Measurements from ENCODE around the gene SNX5.
A peak's percentile ranks its signal among the peaks of the same experiment; 100 is the strongest.

SNX5 gene

DNA sequence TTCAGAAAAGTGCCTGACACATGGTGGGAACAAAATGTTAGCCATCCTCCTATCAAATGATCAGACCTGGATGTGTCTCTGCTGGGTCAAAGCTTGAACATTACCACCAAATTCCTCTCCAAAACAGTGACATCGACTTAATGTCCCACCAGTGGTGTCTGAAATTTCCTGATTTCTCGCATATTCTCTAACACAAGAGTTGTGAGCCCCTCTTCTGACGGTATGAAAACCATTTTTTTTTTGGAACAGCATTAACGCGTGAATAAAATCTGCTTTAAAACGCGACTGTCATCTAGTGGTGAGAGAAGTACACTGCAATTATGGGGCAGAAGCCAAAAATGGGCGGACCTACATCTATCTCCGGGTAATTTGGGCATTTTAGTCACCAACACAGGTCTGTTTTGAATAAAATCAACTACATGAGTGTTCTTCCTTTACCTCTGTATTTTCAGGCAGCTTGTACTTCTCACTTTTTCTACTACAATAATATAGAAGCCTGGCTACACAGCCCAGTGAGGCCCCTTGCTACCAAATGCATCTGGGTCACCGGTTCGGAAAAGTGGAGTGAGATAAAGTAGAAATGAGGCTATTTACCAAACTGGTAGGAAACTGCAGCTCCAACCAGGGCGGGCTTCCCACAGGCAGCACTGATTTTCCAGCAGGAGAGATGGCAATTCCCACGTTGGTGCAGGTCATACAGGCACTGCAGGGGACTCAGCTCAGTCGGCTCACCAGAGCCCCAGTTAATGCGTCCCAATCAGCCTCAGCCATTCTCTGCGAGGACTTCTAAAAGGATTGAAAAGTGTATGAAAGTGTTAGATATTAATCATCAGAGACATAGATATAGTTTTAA is 27.6 kb upstream of the SNX5 start:
- peak; percentile 50 for DNase-seq
- in situ Hi-C loops (cut with HindIII; ENCODE audit: low pct_ligation_motif_present, low pct_unique_long_range_greater_than_20kb, low sequenced_read_pairs) = no loop called here

GRCh38 chr20:17993546-17993945 is 25.0 kb upstream of the SNX5 start:
- no peak for DNase-seq
- in situ Hi-C loops (cut with HindIII; ENCODE audit: low pct_ligation_motif_present, low pct_unique_long_range_greater_than_20kb, low sequenced_read_pairs) = no loop called here

- in situ Hi-C loops (cut with HindIII; ENCODE audit: low pct_ligation_motif_present, low pct_unique_long_range_greater_than_20kb, low sequenced_read_pairs) = no loop called here
- no peak for DNase-seq
These were observed 24.4 kb upstream of the SNX5 start for GRCh38 chr20:17992847-17993513.

- DNase-seq = no peak
- in situ Hi-C loops (cut with HindIII; ENCODE audit: low pct_ligation_motif_present, low pct_unique_long_range_greater_than_20kb, low sequenced_read_pairs) = no loop called here
These were observed 23.6 kb upstream of the SNX5 start for GRCh38 chr20:17992224-17992637.

DNA sequence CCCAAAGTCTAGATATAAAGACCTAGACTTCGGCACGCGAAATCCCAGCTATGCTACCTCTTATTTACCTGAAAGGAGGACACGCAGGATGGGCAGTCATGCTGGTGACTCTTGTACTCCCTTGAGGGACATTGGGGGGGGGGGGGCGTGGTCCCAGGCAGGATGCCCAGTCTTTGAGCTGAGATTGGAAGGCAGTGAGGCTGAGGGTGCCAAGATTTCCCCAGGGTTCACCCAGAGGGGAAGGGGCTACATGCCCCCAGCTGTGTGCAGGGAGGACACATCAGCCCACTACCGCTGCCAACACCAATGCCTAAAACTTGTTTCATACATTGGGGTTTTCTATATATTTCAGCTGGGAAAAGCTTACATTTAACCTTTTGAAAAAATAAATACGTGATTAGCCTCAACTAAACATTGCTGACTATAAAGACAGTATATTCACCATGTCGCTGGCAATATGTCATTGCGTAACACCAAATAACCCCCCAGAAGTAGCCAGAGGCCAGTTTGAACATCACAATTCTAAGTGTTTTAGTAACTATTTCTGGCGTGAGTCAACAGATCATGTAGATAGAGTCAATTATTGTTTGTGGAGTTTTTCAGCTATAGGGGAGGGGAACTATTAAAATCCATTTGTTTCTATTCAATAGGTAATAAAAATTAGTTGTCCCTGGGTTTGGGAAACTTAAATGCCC is 21.8 kb upstream of the SNX5 start:
- in situ Hi-C loops (cut with HindIII; ENCODE audit: low pct_ligation_motif_present, low pct_unique_long_range_greater_than_20kb, low sequenced_read_pairs) = no loop called here
- no peak for DNase-seq

DNA sequence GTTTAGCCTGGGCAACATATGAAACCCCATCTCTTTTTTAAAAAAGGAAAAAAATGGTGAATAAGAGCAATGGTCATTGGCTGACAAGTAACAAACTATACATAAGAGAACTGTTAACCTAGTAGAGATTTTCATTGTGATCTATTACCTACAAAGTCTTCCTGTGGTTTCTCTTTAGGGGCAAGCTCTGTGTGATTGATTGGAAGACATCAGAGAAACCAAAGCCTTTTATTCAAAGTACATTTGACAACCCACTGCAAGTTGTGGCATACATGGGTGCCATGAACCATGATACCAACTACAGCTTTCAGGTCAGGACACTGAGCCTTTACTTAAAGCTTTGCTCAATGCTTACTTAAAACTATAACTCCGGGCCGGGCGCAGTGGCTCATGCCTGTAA is 19.4 kb upstream of the SNX5 start:
- in situ Hi-C loops (cut with HindIII; ENCODE audit: low pct_ligation_motif_present, low pct_unique_long_range_greater_than_20kb, low sequenced_read_pairs) = no loop called here
- no peak for DNase-seq

- in situ Hi-C loops (cut with HindIII; ENCODE audit: low pct_ligation_motif_present, low pct_unique_long_range_greater_than_20kb, low sequenced_read_pairs) = no loop called here
- DNase-seq = no peak
These were observed 16.9 kb upstream of the SNX5 start for GRCh38 chr20:17985388-17986018.

DNA sequence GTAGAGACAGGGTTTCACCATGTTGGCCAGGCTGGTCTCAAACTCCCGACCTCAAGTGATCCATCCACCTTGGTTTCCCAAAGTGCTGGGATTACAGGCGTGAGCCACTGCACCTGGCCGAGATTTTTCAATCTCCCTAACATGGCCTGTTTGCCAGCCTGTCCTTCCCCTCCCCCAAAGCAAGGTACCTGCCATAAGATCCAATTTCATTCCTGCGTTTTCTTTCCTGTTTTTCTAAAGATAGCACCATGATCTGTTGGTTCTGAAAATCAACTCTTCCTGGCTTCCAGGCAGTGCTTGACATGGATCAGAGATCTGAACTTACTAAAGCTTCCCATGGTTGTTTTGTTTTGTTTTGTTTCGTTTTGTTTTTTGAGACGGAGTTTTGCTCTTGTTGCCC is 7.7 kb upstream of the SNX5 start:
- no peak for DNase-seq
- in situ Hi-C loops (cut with HindIII; ENCODE audit: low pct_ligation_motif_present, low pct_unique_long_range_greater_than_20kb, low sequenced_read_pairs) = no loop called here

GRCh38 chr20:17972121-17972520 is 3.5 kb upstream of the SNX5 start:
- no peak for DNase-seq
- in situ Hi-C loops (cut with HindIII; ENCODE audit: low pct_ligation_motif_present, low pct_unique_long_range_greater_than_20kb, low sequenced_read_pairs) = no loop called here

DNA sequence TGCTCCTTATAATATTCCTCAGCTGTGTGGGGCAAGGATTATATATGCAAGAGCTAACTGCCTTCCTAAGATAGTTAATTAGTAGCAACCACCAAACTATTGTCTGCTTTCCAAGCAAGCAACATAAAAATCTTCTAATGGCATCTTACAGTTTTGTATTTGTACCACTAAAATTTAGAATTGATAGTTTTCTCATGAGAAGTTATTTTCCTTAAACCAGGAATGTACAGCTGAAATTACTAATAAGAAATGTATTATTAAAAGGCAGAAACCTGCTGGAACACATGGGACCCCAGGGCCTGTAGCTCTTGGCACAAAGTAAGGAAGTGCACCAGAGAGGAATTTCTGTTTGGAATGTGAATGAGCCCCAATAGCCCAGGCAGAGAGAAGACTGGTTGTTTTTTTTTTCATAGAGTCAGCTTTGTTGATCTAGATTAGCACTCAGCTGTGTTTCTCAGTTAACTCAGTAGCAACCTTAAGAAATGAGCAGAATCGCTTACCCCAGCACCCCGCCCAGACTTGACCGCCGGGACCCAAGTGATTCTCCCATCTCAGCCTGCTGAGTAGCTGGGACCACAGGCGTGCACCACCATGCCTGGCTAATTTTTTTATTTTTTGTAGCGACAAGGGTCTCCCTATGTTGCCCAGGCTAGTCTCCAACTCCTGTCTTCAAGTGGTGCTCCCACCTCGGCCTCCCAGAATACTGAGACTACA is 2.9 kb upstream of the SNX5 start:
- peak; percentile 58 for DNase-seq
- in situ Hi-C loops (cut with HindIII; ENCODE audit: low pct_ligation_motif_present, low pct_unique_long_range_greater_than_20kb, low sequenced_read_pairs) = no loop called here

- DNase-seq = peak; percentile 48
- in situ Hi-C loops (cut with HindIII; ENCODE audit: low pct_ligation_motif_present, low pct_unique_long_range_greater_than_20kb, low sequenced_read_pairs) = no loop called here
These were observed 1.4 kb upstream of the SNX5 start for GRCh38 chr20:17969884-17970409.

DNA sequence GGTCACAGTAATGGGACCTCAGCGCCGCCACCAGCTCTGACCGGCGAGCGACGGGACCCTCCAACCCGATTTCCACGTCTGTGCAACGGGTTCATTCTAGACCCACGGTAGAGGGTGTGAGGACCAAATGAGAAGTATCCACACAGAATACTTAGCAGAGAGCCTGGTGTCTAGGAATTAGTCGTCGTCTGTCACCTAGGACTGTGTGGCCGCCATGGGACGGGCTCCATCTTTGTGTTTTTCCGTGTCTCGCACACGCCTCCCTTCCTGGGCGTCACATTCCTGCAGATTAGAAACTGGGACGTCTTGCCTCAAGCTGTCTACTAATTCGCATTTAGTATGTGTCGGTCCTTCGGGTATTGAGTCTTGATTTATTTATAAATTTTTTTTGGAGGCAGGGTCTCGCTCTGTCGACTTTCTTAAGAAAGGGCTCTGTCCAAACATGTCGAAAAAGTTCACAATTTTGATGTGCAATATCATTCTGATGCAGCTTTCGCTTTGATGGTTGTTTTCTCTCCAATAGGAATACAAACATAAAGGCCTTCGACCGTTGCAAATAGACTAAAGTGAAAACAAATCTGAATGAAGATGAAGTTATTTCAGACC is 787 bp upstream of the SNX5 start:
- DNase-seq = peak; percentile 45

GRCh38 chr20:17967521-17968365 is 851 bp downstream of the SNX5 start:
- in situ Hi-C loops (cut with HindIII; ENCODE audit: low pct_ligation_motif_present, low pct_unique_long_range_greater_than_20kb, low sequenced_read_pairs) = no loop called here
- DNase-seq = no peak

More for the DNA sequence above, 787 bp upstream of the SNX5 start:
- in situ Hi-C loops (cut with HindIII; ENCODE audit: low pct_ligation_motif_present, low pct_unique_long_range_greater_than_20kb, low sequenced_read_pairs) = no loop called here

DNA sequence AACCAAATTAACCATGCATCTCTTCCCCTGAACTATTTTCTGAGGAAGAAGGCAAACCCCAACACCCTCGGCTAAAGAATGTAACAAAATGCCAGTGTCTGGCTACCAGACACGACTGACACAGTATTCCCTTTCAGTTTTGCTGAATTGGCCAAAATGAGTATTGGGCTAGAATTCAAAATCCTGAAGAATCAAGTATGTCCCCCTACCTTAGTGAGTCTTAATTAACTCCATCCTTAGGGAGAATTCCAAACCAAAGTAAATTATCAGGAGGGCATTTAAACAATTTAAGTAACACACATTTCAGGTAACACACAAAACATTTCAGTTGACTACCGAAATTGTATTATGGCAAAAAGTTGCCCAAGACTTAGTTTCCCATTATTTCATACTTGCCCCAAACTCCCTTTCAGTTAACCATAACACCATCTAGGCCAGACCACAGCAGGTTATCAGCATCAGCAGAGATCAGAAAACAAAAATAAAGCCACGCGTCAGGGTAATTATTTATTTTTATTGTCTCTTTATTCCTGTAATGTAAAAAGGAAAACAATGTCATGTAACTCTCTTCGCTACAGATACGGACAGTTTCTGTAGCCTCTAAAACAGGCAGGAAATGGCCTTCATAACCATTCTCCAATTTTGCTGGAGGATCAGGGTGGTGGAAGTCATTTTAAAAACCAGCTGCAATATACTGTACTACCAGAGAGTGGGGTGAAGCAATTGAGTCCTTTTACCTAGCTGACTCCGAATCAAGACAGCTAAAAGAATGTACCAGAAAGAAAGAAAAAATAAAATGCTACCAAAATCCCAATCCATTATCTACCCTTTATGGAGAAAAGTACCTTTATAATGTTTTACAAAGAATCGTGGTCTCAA is 1.9 kb downstream of the SNX5 start:
- in situ Hi-C loops (cut with HindIII; ENCODE audit: low pct_ligation_motif_present, low pct_unique_long_range_greater_than_20kb, low sequenced_read_pairs) = no loop called here

GRCh38 chr20:17965042-17965697 is 3.4 kb downstream of the SNX5 start:
- in situ Hi-C loops (cut with HindIII; ENCODE audit: low pct_ligation_motif_present, low pct_unique_long_range_greater_than_20kb, low sequenced_read_pairs) = no loop called here
- DNase-seq = no peak

More for the DNA sequence above, 1.9 kb downstream of the SNX5 start:
- peak; percentile 30 for DNase-seq

GRCh38 chr20:17964632-17965031 is 4.0 kb downstream of the SNX5 start:
- no peak for DNase-seq
- in situ Hi-C loops (cut with HindIII; ENCODE audit: low pct_ligation_motif_present, low pct_unique_long_range_greater_than_20kb, low sequenced_read_pairs) = no loop called here
